NCI-H510A treated with DMSO at 0.1 percent for 48 hours (cell line): Measurements from ENCODE around the gene ABO.
"Not testable (repeated sequence)": the region's sequence is repeated elsewhere in the genome, so short reads cannot be mapped to it uniquely, and the experiment has no call there.

Source experiments
- DNase-seq: peaks from one replicate; lab custom pipeline; 2025; lab: John Stamatoyannopoulos, UW

The ABO gene

DNA sequence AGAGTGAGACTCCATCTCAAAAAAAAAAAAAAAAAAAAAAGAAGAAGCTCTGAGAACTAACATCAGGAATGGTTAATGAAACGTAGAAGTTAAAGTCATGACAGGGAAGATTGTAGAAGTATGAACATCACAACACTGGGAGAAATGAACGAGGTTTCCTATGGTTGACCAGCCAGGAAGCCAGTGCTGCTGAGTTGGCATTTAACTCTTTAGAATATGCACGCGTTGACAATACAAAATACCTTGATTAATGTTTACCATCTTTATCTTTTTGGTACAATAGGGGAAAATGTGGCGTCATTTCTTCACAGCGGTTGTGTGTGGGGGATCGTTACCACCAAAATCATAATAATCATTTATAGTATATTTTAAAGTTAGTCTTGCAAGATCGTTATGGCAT, 32.0 kb downstream of the ABO start:
- DNase-seq, result no peak

DNA sequence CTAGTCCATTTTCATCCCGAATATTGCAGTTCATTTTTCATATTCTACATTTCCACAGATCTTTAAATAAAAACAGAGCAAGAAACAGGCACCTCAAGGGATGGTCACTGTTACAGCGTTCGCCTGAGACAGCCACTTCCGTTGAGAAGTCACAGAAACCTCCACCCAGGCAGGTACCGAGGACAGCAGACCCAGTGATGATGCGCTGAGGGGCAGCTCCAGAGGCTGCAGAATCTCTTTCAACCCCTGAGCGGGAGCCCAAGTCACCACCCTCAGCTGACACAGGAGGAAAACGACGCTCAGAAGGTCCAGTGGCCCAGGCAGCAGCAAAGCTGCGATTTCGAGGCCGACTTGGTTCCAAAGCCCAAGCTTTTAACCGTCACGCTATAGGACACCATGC, 32.8 kb downstream of the ABO start:
- no peak for DNase-seq

DNA sequence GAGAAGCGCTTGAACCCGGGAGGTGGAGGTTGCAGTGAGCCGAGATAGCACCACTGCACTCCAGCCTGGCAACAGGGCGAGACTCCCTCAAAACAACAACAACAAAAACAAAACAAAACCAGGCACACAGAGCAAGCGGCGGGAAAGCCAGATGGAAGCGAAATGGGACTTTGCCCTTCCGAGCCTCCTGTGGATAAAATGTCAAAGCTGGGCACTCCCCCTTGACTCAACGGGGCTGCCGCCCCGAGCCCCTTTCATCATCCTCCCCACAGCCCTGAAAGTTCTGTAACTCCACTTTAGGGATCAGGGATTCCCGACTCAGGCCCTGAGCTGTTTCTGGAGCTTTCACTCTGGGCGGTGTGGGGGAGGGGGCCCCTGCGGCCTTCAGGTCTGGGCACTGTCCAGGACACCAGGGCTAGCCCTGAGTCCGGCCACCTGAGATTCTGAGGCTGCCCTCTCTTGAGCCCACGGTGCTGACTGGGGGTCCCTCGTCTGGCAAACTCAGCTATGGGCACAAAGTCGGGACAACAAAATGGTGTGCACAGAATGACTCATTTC, 35.4 kb downstream of the ABO start:
- no peak for DNase-seq

DNA sequence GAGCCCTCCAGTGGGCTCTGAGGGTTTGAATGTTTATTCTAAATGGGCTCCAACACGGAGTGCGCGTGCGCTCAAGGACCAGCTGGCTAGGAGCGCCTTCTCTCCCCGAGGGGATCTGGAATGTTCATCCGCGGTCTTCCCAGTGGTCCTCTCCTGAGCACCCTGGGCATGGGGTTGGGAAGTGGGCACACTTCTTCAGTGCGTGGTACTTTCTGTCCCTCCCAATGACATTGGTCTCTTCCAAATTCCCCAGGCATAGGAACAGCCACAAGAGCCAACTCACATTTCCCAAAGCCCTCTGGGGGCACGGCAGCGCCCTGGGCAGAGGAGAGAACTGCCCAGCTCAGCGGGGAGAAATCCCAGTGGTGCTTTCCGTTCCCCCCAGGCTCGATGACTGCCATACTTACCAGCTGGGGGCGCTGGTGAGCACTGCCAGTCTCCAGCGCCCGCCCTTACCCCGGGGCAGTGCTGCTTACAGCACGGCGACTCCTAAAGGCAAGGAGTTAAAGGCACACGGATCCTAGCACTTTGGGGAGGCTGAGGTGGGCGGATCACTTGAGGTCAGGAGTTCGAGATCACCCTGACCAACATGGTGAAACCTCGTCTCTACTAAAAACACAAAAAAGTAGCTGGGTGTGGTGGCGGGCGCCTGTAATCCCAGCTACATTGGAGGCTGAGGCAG, 36.0 kb downstream of the ABO start:
- DNase-seq, result no peak

DNA sequence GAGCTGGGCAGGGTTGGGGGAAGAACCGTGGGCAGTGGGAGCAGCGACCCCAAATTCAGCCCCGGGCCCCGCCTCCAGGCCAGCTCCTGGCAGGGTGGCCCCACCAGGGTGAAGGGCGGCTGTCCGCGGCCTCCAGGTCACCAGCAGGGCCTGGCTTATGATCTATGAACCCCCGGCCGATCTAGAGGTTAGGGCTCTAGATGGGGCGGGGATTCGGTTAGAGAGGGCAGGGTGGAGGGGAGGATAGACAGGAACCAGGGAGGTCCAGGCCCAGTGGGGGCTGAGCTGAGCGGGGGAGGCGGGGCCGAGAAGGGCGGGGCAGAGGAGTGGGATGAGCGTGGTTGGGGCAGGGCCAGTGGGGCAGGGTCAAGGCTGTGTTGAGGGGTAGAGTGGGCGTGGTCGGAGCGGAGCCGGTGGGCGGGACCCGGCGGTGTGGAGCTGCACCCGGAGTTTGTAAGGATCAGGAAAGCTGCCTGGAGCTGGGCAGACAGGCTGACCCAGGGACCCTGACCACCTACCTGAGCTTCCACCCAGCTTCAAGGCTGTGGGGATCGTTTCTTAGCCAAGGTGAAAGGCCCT, 36.6 kb downstream of the ABO start:
- no peak for DNase-seq

DNA sequence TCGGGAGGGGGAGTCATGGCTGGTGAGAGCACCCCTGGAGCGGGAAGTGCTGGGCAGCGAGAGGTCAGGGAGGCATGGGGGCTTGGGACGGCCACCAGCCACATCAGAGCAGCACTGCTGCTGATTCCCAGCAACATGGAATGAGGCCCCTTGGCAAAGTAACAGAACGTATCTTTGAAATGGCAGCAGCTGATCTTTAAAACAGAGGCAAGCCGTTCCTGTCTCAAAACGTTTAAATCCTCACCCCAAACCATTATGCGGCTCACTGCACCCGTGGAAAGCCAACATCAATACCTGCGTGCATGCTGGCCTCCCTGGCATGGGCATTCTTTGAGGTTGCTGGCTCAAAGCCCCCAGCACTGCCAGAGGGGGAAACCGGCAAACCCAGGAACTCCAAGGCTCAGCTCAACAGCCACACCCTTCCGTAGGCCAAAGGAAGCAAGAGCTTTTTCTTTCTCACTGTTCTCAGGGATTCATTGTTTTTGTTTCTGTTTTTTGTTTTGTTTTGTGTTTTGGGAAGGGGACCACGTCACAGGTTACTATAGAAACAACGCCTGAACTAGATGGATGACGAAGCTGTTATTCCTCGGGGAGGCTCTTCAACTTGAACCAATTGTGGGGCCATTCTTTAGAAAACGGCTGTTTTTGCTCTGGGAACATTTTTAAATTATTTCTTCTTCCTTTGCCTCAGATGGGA, 37.8 kb downstream of the ABO start:
- DNase-seq, result no peak

DNA sequence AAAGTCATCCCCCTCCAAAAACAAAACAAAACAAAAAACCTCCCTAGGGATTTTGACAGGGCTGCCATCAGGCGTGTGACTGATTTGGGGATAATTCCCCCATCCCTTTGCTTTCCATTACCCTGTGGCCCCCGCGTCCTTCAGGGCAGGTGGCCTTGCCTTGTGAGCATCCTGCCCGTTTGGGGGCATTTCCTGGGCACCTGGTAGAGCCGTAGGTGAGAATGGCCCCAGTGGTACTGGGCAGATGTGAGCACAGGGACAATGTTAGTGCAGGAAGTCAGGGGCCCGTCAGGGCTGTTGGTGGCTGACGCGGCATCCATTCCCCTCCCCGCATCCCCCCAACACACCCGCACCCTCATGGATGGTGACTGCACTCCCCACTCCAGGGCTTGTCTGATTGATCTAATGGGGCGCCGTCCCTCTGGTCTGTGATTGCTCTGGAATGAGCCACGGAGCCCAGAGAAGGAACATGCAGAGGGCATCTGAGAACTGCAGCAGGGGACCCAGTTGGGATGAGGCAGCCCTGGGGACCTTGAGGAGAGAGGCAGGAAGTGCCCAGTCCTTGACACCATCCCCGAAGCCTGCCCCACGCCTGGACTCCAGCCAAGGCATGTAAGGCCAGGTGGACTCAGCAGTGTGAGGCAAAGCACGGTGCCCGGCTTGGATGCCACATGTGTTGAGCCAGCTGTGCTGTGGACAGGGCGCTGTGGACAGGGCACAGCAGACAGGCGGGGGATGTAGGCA, 38.5 kb downstream of the ABO start:
- not testable (repeated sequence) for DNase-seq

DNA sequence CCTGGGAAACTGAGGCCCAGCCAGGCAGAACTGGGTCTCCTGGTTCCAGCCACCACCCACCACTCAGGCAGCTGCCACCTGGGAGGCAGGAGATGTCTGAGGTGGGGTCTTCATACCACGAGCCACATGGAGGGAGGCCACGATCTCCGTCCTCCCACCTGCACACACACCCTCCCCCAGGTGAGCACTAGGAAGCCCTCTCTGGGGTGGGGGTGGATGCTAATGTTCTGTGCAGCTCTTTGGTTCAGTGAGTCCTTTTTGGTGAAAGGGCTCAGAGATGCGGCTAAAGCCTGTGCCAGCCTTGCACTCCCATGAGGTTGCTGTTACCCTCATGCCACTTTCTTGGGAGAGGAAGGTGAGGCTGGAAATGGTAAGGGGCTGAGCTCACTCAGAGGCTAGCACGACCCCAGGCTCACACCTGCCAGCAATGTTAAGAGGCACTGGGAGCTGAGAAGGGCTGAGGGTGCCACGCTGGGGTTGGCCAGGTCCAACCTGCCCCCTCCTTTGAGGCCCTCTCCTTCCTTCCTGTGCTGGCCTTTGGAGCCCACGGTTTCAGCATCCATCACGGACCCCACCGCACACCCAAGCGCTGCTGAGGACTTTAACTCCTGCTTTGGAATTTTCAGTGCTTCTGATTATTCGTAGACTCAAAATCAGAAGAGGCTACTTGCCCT, 39.3 kb downstream of the ABO start:
- DNase-seq, result no peak

DNA sequence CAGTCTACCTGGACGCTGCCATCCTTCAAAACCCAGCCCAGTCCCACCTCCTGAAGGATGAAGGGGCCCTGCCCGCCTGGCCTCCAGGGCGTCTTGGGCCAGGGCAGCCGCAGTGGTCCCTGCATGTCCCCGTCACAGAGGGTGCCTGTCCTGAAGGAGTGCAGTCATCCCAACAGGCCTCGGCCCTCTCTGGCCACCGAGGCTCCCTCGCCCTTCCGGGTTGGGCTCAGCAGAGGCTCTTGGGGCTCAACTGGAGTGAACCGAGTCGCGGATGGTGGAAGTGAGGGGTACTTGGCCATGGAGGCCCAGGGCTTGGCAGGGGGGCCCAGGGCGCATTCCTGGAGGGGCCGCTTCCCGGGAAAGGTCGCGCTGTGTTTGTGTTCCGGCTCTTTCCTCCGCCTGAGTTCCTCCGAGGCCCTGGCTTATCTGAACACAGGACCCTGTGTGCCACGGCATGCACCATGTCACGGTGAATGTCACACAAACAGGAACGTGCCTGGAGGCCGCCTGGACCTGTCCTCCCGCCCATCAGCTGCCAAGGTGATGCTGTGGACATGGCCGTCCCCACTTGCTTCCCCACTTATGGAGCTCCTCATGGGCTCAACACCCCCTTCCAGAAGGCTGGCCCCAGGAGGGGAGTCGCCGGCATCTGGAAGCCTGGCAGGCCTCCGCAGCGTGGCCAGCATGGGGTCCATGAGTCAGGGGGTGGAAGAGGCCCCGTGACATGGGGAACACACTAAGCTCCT, 40.3 kb downstream of the ABO start:
- no peak for DNase-seq

DNA sequence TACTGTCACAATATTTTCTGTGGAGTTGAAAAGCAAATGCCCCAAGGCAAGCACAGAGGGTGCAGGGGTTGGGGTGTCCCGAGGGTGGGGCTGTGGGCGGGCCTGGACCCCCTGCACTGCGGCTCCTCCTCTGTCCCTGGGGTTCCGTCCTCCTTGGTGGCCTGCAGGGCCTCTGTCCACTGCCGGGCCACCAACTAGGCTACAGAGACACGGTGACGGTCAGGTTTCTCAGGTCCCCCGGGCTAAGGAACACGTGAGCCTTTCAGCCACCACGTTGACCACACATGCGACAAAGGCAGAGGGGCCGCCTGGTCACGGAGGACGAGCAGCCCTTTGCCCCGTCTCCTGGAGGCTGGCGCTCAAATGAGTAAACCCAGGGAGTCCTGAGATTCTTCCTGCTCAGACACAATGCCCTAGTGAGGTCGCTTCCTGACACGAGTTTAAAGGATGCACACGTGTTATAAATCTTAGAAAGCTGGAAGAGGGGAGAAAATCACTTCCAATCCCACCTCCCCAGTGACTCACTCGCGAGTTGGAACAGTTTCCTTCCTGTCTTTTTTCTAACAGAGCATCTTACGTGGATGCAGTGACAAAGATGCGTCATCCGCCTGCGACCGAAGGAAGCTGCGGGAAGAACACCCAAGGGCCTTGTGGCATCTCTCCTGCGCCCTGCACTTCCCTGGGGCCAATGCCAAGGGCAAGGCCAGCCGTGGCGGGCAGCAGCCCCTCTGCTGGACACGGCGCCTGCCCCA, 41.1 kb downstream of the ABO start:
- no peak for DNase-seq

DNA sequence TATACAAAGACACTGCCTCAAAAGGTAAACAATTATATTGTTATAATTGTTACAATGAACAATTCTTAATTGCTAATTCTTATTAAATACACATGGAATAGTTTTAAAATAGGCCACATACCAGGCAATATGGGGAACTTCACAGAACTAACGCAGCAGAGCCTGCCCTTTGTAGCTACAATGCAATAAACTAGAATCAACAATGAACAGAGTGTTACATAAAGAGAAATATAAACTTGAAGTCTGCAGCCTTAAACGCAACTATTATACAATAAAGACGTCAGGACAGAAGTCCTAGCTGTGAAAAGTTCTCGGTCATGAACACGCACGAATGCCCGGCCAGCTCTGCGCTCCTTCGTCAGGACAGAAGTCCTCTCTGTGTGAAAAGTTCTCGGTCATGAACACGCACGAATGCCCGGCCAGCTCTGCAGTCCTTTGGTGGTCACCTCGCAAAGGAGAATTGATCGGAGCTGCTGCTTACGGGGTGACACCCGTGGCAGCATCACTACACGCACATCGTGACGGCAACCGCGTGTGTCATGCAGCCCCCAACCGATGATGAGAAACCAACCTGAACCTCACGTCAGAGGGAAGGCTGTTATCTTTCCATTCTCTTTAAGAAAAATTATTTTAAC, 43.0 kb downstream of the ABO start:
- DNase-seq, result not testable (repeated sequence)

DNA sequence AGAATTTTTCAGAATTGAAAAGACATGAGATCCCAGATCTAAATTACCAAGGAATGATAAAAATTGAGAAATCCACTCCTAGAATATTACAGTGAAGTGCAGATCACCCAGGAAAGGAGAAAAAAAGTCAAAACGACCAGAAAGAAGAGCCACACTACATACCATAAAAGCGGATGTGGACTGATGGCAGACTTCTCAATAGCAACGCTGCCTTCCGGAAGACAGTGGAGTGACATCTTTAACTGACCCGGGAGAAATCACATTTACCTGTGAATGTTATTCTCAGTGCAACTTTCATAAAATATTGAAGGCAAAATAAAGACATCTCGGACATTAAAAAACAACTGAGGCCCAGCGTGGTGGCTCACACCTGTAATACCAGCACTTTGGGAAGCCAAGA, 44.5 kb downstream of the ABO start:
- not testable (repeated sequence) for DNase-seq

DNA sequence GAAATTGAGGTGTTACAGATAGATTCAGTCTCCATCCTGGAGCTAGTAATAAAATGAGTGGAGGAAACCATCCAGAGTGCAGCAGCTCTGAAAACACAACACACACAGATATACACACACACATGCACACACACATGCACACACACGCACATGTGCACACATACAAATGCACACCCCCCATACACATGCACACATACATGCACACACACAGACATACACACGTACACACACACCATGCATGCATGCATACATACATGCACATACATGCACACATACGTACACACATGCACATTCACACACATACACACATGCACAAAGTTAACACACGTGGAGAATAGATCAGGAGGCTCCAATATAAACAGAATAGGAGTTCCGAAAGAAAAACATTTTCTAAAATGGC, 44.9 kb downstream of the ABO start:
- no peak for DNase-seq

DNA sequence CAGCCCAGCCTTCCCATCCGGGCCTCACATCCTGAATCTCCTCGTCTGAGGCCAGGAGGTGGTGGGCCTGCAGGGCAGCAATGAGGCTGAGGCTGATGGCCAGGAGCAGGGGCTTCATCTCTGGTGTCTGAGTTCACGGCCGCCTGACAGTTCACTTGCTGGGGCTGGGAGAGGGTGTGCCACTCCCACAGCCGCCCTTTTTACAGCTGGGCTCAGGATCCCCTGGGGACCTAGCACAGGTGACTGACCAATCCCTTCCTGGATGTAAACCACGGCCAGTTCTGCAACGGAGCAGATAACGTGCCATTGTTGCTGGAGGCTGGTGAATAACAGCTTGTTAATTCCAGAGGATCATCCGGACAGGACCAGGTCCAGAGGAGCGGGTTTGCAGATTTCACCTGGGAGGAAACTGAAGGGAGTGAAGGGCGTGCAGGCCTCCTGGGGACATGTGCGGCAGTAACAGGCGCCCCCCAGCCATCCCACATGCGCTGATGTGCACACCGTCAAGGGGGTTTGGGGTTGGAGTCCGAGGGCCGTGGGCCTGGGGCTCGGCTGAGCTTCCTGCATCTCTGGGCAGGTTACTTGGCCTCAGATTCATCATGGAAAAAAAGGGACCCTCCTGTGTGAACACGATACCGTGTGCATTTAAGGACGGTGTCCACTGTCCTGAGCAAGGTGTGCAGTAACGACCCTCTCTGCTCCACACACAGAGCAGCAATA, 46.4 kb downstream of the ABO start:
- DNase-seq, result not testable (repeated sequence)

DNA sequence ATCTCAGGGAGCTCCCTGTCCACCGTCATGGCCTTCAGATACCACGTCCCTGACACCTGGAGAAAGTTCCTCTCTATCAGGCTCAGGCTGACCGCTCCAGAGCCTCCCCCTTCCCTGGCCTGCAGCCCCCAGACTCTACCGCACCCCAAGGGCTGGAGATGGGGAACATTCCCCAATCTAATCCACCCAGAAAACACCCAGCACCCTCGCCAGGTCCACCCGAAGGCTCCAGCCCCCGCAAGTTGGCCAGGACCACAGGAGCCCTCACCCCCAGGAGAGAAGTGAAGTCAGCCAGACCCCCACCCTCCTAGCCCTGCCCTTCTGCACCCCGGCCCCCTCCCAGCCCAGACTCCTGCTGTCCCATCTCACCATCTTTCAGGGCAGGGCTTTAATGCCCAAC, 47.0 kb downstream of the ABO start:
- DNase-seq, result not testable (repeated sequence)

DNA sequence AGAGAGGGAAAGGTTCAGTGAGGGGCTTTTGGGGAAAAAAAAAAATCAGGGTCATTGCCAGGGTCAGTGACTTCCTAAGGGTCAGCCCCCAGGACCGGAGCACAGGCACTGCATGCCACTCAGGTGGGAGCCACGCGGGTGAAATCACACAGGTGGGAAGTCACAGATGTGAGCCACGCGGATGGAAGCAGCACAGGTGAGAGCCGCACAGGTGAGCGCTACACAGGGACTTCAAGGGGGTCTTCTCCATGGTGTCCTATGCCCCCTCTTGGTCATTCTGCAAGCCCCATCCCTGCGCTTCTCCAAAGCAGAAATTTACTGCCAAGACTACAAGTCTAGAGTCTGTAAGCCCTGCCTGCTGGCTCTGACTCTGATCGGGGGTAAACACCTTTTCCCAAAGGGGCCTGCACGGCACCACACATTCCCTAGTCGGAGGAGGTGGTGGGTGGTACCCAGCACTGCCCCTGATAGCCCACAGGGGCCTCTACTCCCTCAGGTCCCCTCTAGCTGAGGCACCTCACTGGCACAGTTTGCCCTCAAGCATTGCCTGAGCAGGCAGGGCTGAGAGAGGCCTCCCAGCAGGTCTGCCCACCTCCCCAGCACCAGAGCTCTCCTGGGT, 47.6 kb downstream of the ABO start:
- DNase-seq, result no peak

DNA sequence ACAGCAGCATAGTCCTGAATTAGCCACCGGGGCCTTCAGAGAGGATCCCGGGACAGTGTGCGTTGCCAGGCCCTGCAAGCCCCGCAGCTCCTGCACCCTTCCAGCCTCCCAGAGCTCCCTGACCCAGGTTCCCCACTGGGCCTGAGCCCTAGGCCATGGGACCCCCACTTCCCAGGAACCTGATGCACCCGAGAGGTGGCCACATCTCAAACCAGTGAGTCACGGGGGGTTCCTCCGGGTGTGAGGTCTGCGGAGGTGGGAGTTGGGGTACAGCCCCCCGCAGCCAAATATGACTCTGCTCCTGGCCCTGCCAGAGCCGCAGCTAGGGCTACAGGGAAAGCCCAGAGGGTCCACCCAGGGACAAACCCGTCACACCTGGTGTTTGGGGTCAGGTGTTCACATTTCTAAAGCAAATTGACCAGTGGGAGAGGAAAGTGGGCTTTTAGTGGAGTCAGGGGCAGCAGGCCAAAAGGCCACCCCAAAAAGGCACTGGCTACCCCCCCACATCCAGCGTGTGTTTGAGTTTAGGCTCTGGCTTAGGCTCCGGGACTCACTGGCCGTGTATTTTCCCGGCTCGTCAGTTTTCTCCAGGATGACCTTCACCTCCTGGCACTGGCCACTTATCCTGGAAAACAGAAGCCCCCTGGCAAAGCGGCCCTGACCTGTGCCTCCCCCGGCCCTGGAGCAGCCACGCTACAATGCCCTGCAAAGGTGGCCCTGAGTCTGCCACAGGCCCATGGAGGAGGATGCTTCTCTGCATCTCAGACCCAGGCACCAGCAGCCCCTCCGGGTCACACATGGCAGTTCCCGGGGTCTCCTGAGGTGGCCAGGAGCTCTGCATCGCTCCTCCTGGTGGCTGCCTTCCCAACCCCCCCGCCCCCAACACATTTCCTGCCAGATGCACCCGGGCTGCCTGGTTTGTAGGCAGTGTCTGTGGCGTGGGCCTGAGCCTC, 48.5 kb downstream of the ABO start:
- no peak for DNase-seq
